Measurements from ENCODE around the gene DYSF. TPM values are rescaled to one million over a fixed set of nuclear protein-coding genes. Genes with fewer than 3 reads are reported as not detected.

Gene DYSF
- polyA plus RNA-seq, 1 donor from 2014 or later = 0.04 TPM

DNA sequence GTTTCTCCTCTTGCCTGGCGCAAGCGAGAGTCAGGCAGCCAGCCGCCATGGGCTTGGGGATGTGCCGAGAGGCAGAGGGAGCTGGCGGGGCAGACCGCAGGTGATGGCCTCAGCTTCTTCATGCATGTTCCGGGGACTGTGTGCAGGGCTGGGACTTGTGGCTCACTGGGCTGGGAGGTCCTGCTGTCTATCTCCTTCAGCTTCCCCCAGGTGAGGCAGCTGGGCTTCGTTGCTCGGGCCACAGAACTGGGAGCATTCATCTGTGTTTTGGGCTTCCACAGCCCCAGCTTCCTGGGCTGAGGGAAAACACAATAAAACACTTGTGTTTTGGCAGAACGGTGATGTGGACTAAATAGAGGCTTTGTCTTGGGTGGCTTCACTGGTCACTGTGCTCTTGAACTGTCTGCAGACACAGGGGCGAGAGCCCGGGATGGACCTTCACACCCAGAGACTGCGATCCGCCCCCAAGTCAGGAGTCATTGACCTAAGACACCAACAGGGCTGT is 93.5 kb downstream of the DYSF start:
- Histone ChIP-seq H3K27me3 (ENCODE audit: insufficient read depth, low read depth, low read length) (no peaks in the 10 kb centered on the region), H2AFZ (ENCODE audit: low read depth, low read length) (no peak overlapping the region), H3K27ac (ENCODE audit: low read length) (no peak overlapping the region), H3K36me3 (ENCODE audit: insufficient read depth, low read length) (no peaks in the 10 kb centered on the region), H3K9ac (ENCODE audit: low read length) (no peak overlapping the region), H3F3A (ENCODE audit: insufficient read depth, low read length, poor library complexity, severe bottlenecking) (no peaks in the 10 kb centered on the region), H3K4me2 (ENCODE audit: low read length) (no peak overlapping the region), H3K4me3 (ENCODE audit: low read length) (no peak overlapping the region), H4K20me1 (ENCODE audit: insufficient read depth) (no peaks in the 10 kb centered on the region), H3K79me2 (replicated peaks; ENCODE audit: insufficient read depth, low read length) (no peaks in the 10 kb centered on the region), H3K9me2 (ENCODE audit: insufficient read depth, low read length) (no peaks in the 10 kb centered on the region), H3K9me3 (ENCODE audit: low read length) (no peaks in the 10 kb centered on the region)
- TF ChIP-seq, protein P1, sequence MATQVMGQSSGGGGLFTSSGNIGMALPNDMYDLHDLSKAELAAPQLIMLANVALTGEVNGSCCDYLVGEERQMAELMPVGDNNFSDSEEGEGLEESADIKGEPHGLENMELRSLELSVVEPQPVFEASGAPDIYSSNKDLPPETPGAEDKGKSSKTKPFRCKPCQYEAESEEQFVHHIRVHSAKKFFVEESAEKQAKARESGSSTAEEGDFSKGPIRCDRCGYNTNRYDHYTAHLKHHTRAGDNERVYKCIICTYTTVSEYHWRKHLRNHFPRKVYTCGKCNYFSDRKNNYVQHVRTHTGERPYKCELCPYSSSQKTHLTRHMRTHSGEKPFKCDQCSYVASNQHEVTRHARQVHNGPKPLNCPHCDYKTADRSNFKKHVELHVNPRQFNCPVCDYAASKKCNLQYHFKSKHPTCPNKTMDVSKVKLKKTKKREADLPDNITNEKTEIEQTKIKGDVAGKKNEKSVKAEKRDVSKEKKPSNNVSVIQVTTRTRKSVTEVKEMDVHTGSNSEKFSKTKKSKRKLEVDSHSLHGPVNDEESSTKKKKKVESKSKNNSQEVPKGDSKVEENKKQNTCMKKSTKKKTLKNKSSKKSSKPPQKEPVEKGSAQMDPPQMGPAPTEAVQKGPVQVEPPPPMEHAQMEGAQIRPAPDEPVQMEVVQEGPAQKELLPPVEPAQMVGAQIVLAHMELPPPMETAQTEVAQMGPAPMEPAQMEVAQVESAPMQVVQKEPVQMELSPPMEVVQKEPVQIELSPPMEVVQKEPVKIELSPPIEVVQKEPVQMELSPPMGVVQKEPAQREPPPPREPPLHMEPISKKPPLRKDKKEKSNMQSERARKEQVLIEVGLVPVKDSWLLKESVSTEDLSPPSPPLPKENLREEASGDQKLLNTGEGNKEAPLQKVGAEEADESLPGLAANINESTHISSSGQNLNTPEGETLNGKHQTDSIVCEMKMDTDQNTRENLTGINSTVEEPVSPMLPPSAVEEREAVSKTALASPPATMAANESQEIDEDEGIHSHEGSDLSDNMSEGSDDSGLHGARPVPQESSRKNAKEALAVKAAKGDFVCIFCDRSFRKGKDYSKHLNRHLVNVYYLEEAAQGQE (IDR thresholded peaks at IDR 0.05; ENCODE audit: borderline replicate concordance) = no peak
- TF ChIP-seq, protein P2, sequence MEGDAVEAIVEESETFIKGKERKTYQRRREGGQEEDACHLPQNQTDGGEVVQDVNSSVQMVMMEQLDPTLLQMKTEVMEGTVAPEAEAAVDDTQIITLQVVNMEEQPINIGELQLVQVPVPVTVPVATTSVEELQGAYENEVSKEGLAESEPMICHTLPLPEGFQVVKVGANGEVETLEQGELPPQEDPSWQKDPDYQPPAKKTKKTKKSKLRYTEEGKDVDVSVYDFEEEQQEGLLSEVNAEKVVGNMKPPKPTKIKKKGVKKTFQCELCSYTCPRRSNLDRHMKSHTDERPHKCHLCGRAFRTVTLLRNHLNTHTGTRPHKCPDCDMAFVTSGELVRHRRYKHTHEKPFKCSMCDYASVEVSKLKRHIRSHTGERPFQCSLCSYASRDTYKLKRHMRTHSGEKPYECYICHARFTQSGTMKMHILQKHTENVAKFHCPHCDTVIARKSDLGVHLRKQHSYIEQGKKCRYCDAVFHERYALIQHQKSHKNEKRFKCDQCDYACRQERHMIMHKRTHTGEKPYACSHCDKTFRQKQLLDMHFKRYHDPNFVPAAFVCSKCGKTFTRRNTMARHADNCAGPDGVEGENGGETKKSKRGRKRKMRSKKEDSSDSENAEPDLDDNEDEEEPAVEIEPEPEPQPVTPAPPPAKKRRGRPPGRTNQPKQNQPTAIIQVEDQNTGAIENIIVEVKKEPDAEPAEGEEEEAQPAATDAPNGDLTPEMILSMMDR (IDR thresholded peaks at IDR 0.05; ENCODE audit: poor library complexity, severe bottlenecking) = no peak
- no peak for TF ChIP-seq EZH2 (IDR thresholded peaks at IDR 0.05; ENCODE audit: borderline replicate concordance, insufficient read depth, low read length, poor library complexity, severe bottlenecking)
- no peak for TF ChIP-seq RAD21 (conservative IDR thresholded peaks at IDR 0.05)

DNA sequence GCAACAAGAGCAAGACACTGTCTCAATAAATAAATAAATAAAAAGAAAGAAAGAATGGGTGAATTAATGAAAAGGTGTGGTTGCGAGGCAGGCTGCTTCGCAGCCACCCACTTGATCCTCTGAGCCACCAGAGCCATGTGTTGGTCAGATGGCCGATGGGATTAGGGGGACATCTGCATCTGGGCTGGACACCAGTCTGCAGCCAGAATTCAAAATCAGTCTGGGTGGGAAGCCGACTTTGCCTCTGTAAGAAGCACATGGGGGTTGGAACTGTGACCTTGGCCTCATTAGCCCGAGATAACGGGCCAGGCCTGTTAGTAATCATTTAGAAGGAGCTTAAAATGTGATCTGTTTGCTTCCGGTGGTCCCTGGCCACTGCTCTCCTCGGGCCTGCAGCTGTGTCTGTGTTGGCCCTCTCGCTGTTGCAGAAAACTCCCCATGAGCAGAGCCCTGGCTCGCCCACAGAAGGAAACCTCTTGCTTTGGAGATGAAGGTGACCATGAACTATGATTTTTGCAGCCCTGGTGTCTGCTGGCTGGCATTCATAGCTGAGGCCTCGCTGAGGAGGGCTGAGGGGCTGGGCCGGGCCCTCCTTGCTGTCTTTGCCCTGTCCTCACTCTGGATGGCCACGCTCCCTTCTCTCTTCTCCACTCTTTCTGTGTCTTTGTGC is 94.4 kb downstream of the DYSF start:
- TF ChIP-seq TAF1 (IDR thresholded peaks at IDR 0.05; ENCODE audit: low read depth) = no peak
- TF ChIP-seq, protein P2 (IDR thresholded peaks at IDR 0.05; ENCODE audit: poor library complexity, severe bottlenecking) = no peak
- no peak for TF ChIP-seq EZH2 (IDR thresholded peaks at IDR 0.05; ENCODE audit: borderline replicate concordance, insufficient read depth, low read length, poor library complexity, severe bottlenecking)
- TF ChIP-seq, protein P1 (IDR thresholded peaks at IDR 0.05; ENCODE audit: borderline replicate concordance) = no peak
- TF ChIP-seq EP300 (conservative IDR thresholded peaks at IDR 0.05; ENCODE audit: poor library complexity, severe bottlenecking) = no peak
- no peak for TF ChIP-seq MXI1 (conservative IDR thresholded peaks at IDR 0.05; ENCODE audit: poor library complexity, severe bottlenecking)
- no peak for TF ChIP-seq SMC3 (conservative IDR thresholded peaks at IDR 0.05; ENCODE audit: poor library complexity)
- TF ChIP-seq POLR2AphosphoS5 (IDR thresholded peaks at IDR 0.05) = no peak
- TF ChIP-seq RAD21 (conservative IDR thresholded peaks at IDR 0.05) = no peak
- H3K4me3 ChIP-seq (ENCODE audit: low read length) = no peak overlapping the region
- no peak overlapping the region for H3K27ac ChIP-seq (ENCODE audit: low read length)

More for the DNA sequence above, 94.4 kb downstream of the DYSF start:
- no peak overlapping the region for H3K4me2 ChIP-seq (ENCODE audit: low read length)
- no peak overlapping the region for H3K9ac ChIP-seq (ENCODE audit: low read length)
- no peaks in the 10 kb centered on the region for H3F3A ChIP-seq (ENCODE audit: insufficient read depth, low read length, poor library complexity, severe bottlenecking)
- H3K9me2 ChIP-seq (ENCODE audit: insufficient read depth, low read length) = no peaks in the 10 kb centered on the region
- no peaks in the 10 kb centered on the region for H3K27me3 ChIP-seq (ENCODE audit: insufficient read depth, low read depth, low read length)
- no peaks in the 10 kb centered on the region for H4K20me1 ChIP-seq (ENCODE audit: insufficient read depth)
- no peak overlapping the region for H2AFZ ChIP-seq (ENCODE audit: low read depth, low read length)
- no peaks in the 10 kb centered on the region for H3K36me3 ChIP-seq (ENCODE audit: insufficient read depth, low read length)
- H3K79me2 ChIP-seq (replicated peaks; ENCODE audit: insufficient read depth, low read length) = no peaks in the 10 kb centered on the region
- no peaks in the 10 kb centered on the region for H3K9me3 ChIP-seq (ENCODE audit: low read length)

All from neural cell (in vitro differentiated cells).